Measurements from ENCODE around the gene SOHLH2. TPM values are rescaled to one million over a fixed set of nuclear protein-coding genes. Genes with fewer than 3 reads are reported as not detected.

The SOHLH2 gene
- total and polyA plus RNA-seq, 2 of the 4 experiments (the other 2 are of a cell fraction), result 0.17 to 0.18 TPM

DNA sequence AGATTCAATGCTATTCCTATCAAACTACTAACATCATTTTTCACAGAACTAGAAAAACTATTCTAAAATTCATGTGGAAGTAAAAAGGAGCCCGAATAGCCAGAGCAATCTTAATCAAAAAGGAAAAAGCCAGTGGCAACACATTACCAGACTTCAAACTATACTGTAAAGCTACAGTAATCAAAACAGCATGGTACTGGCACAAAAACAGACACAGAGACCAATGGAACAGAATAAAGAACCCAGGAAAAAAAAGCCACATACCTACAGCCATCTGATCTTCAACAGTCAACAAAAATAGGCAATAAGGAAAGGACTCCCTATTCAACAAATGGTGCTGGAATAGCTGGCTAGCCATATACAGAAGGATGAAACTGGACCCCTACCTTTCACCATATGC, 10.4 kb upstream of the SOHLH2 start:
- no peaks in the 10 kb centered on the region for H4K20me1 ChIP-seq (ENCODE audit: insufficient read depth, low read length)
- H3K9ac ChIP-seq (ENCODE audit: low read depth, low read length), result no peak overlapping the region
- no peak overlapping the region for H3K4me3 ChIP-seq (ENCODE audit: insufficient read depth, low read depth, low read length)
- no peak overlapping the region for H3K4ac ChIP-seq (ENCODE audit: low read depth, low read length)
- H3K9me3 ChIP-seq (ENCODE audit: control insufficient read depth, insufficient read depth, low read length), result no peaks in the 10 kb centered on the region
- H3K27me3 ChIP-seq (ENCODE audit: control insufficient read depth, insufficient read depth, low read length), result no peaks in the 10 kb centered on the region
- intact Hi-C loops (cut with micrococcal nuclease), result no loop called here
- no peak overlapping the region for H2BK20ac ChIP-seq (ENCODE audit: low read depth, low read length)
- no peak overlapping the region for H2BK15ac ChIP-seq (ENCODE audit: low read depth, low read length)
- no peak overlapping the region for H2AK9ac ChIP-seq (replicated peaks; ENCODE audit: low read depth, low read length, poor library complexity)
- TF ChIP-seq, protein P1, sequence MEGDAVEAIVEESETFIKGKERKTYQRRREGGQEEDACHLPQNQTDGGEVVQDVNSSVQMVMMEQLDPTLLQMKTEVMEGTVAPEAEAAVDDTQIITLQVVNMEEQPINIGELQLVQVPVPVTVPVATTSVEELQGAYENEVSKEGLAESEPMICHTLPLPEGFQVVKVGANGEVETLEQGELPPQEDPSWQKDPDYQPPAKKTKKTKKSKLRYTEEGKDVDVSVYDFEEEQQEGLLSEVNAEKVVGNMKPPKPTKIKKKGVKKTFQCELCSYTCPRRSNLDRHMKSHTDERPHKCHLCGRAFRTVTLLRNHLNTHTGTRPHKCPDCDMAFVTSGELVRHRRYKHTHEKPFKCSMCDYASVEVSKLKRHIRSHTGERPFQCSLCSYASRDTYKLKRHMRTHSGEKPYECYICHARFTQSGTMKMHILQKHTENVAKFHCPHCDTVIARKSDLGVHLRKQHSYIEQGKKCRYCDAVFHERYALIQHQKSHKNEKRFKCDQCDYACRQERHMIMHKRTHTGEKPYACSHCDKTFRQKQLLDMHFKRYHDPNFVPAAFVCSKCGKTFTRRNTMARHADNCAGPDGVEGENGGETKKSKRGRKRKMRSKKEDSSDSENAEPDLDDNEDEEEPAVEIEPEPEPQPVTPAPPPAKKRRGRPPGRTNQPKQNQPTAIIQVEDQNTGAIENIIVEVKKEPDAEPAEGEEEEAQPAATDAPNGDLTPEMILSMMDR (conservative IDR thresholded peaks at IDR 0.05; ENCODE audit: low read depth, low read length), result no peak
- TF ChIP-seq FOS (IDR thresholded peaks at IDR 0.05; ENCODE audit: low read depth, low read length) (no peak), MXI1 (IDR thresholded peaks at IDR 0.05; ENCODE audit: borderline replicate concordance, low read depth, low read length) (no peak), RCOR1 (IDR thresholded peaks at IDR 0.05; ENCODE audit: insufficient replicate concordance, low read length) (no peak), RAD21 (IDR thresholded peaks at IDR 0.05; ENCODE audit: low read length) (no peak), CHD1 (IDR thresholded peaks at IDR 0.05; ENCODE audit: low read depth, low read length) (no peak), CEBPB (IDR thresholded peaks at IDR 0.05; ENCODE audit: low read depth, low read length) (no peak), MAFK (IDR thresholded peaks at IDR 0.05; ENCODE audit: low read depth, low read length) (no peak), BHLHE40 (IDR thresholded peaks at IDR 0.05; ENCODE audit: low read depth, low read length) (no peak), MAZ (IDR thresholded peaks at IDR 0.05; ENCODE audit: borderline replicate concordance, low read depth, low read length) (no peak), NFE2L2 (IDR thresholded peaks at IDR 0.05; ENCODE audit: low read depth, low read length) (no peak), POLR2A (IDR thresholded peaks at IDR 0.05; ENCODE audit: low read depth, low read length) (no peak), ELK1 (IDR thresholded peaks at IDR 0.05; ENCODE audit: borderline replicate concordance, low read depth, low read length) (no peak), RFX5 (IDR thresholded peaks at IDR 0.05; ENCODE audit: low read depth, low read length) (no peak), SMC3 (IDR thresholded peaks at IDR 0.05; ENCODE audit: low read depth, low read length) (no peak)
- TF ChIP-seq, protein P2, sequence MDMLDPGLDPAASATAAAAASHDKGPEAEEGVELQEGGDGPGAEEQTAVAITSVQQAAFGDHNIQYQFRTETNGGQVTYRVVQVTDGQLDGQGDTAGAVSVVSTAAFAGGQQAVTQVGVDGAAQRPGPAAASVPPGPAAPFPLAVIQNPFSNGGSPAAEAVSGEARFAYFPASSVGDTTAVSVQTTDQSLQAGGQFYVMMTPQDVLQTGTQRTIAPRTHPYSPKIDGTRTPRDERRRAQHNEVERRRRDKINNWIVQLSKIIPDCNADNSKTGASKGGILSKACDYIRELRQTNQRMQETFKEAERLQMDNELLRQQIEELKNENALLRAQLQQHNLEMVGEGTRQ (IDR thresholded peaks at IDR 0.05; ENCODE audit: low read depth, low read length), result no peak
- no peaks in the 10 kb centered on the region for H3K79me1 ChIP-seq (ENCODE audit: low read depth in 1 of 2, low read length in 2 of 2)
- no peak overlapping the region for H2AK5ac ChIP-seq (ENCODE audit: low read depth, low read length)
- H3K27ac ChIP-seq (ENCODE audit: insufficient read depth, low read length), result no peak overlapping the region
- no peak overlapping the region for H3K56ac ChIP-seq (ENCODE audit: extremely low read depth, insufficient read depth, low read length)
- ATAC-seq (ENCODE audit: low read depth) (no peak), DNase-seq (no peak)
- no peaks in the 10 kb centered on the region for H3K36me3 ChIP-seq (ENCODE audit: control insufficient read depth, insufficient read depth, low read length)
- no peak overlapping the region for H2BK120ac ChIP-seq (ENCODE audit: low read depth, low read length)
- H3K14ac ChIP-seq (replicated peaks; ENCODE audit: low read depth, low read length), result no peak overlapping the region
- in situ Hi-C loops (cut with MboI; ENCODE audit: low sequenced_read_pairs), result no loop called here
- H4K5ac ChIP-seq (ENCODE audit: low read depth, low read length), result no peak overlapping the region
- ChIA-PET CTCF (no interaction called here), POLR2A (ENCODE audit: unreplicated experiment) (no interaction called here)
- no peaks in the 10 kb centered on the region for H3K4me1 ChIP-seq (ENCODE audit: control insufficient read depth, insufficient read depth, low read length)
- H4K91ac ChIP-seq (ENCODE audit: insufficient read depth, low read depth, low read length), result no peak overlapping the region
- no TSS peak for BruUV-seq (replicated peaks)
- WGBS, 2 experiments (ENCODE audit: extremely low coverage in 2 of 2, insufficient read length in 1 of 2), result no CpG with 5 or more reads among the region's 1 CpG
- H2BK5ac ChIP-seq (ENCODE audit: low read depth, low read length, poor library complexity, severe bottlenecking), result no peak overlapping the region
- dilution Hi-C loops (cut with HindIII; ENCODE audit: low sequenced_read_pairs, unreplicated experiment), result no loop called here
- no peak overlapping the region for H3K23ac ChIP-seq (ENCODE audit: low read depth, low read length)
- no peak overlapping the region for H3K18ac ChIP-seq (ENCODE audit: low read depth, low read length)
- no peak overlapping the region for H4K8ac ChIP-seq (ENCODE audit: low read depth in 2 of 2, low read length in 2 of 2)
- H3K4me2 ChIP-seq (ENCODE audit: low read depth, low read length), result no peak overlapping the region
- no peaks in the 10 kb centered on the region for H3K9me1 ChIP-seq (ENCODE audit: insufficient read depth, low read length)
- no peak overlapping the region for H2AFZ ChIP-seq (replicated peaks; ENCODE audit: low read length, poor library complexity)
